Tibial nerve (tissue), 4 donors: ENCODE data around the gene MCF2L2. TPM values are rescaled to one million over a fixed set of nuclear protein-coding genes. Genes with fewer than 3 reads are reported as not detected.

Source experiments
- DNase-seq, 2 donors: peaks; one replicate each; pipeline ENCODE4 v3.0.0-alpha.2; 2019; ENCODE audit warnings: low spot score in 2 of 2
- H3K27ac ChIP-seq, 4 donors: fragments of 200-600 bp; sonication (generic) in 3 of 4; one replicate each; pipeline ENCODE4 v1.5.1; 2017 to 2019; ENCODE audit warnings: mild to moderate bottlenecking in 1 of 4
- H3K27me3 ChIP-seq, 2 donors: fragments of 200-600 bp; sonication (generic) in 1 of 2; one replicate each; pipeline versions ENCODE4 v1.5.1 to v1.6.0; 2017 to 2019
- H3K36me3 ChIP-seq, 3 donors: fragments of 200-600 bp; sonication (generic); one replicate each; pipeline ENCODE4 v1.5.1; 2018 to 2019
- H3K4me1 ChIP-seq, 4 donors: fragments of 200-600 bp; sonication (generic) in 3 of 4; one replicate each; pipeline ENCODE4 v1.5.1; 2017 to 2019
- H3K4me3 ChIP-seq, 4 donors: fragments of 200-600 bp; sonication (generic) in 3 of 4; one replicate each; pipeline ENCODE4 v1.5.1; 2017 to 2019; ENCODE audit warnings: mild to moderate bottlenecking in 1 of 4, moderate library complexity in 1 of 4
- H3K9me3 ChIP-seq, 4 donors: fragments of 200-600 bp; sonication (generic) in 3 of 4; one replicate each; pipeline ENCODE4 v1.5.1; 2017 to 2019
- EP300 ChIP-seq, 2 donors: sonication (generic); formaldehyde crosslinking; IDR thresholded peaks; one replicate each; pipeline ENCODE4 v1.6.1; 2017; ENCODE audit warnings: antibody characterized with exemption in 2 of 2, mild to moderate bottlenecking in 1 of 2
- POLR2A ChIP-seq, 2 donors: fragments of 450-650 bp; IDR thresholded peaks; one replicate each; pipeline ENCODE4 v1.6.1; 2017; ENCODE audit warnings: antibody characterized with exemption in 2 of 2, mild to moderate bottlenecking in 2 of 2, moderate library complexity in 2 of 2
- WGBS, 2 donors: methylation state at CpG; one replicate each; pipeline ENCODE4 v1.1.5; 2018; 5-methylcytosine and 5-hydroxymethylcytosine counted together
- total RNA-seq, 4 donors: library from RNA; depleted of rRNA; stranded (reverse); fragments of >200 nt; gene quantifications; one replicate each; pipeline ENCODE4 v1.1.0, GENCODE V29; 2016
- TF ChIP-seq, protein P1 (sequence below), 5 experiments: fragments of 200-600 bp in 3 of 5; fragments of 450-650 bp in 2 of 5; sonication (generic) in 3 of 5; IDR thresholded peaks; one replicate each; pipeline ENCODE4 v1.5.1; 2016 to 2019; ENCODE audit warnings: antibody characterized with exemption in 5 of 5, mild to moderate bottlenecking in 3 of 5, moderate library complexity in 2 of 5

Gene MCF2L2
- total RNA-seq, 4 donors from 2014 or later = 0.90 to 24.9 (median 1.8) TPM

DNA sequence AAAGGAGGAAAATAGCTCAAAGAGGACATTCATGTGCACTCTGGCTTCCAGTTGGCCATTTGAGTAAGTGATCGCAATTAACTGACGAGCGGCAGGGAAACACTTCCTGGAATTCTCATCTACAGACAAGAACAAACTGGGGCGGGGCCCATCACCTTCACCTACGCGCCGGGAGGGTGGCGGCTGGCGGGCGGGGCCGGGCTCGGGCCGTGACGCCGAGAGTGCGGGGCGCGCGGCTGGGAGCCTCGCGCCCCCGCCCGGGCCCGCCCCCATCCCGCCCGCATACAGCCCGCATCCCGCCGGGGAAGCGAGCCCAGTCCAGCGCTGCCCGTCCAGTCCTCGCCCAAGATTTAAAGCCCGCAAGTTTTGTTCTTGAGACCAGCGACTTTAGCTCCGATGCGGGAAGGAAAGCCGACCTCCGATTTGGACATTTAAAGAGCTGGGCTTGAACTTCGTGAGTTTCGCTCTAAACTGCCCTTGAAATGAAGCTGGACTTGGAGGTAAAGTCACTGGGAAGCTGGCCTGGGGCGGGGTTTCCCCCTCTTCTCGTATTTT is 175.4 kb downstream of the MCF2L2 start, which contains the start of gene B3GNT5:
Gene B3GNT5, plus strand, starts transcription at position 281 of the 555 bp plus-strand sequence. CDS start 16,546 bp downstream, outside the sequence.
- Histone ChIP-seq H3K4me1 (peaks cover 0 to 15% (median 1%) of the 10 kb centered on the region in 4 donors), H3K9me3 (no peaks in the 10 kb centered on the region), H3K27me3 (no peaks in the 10 kb centered on the region), H3K36me3 (no peaks in the 10 kb centered on the region), H3K27ac (peak within 1 kb of the TSS; percentile 86 to 98 (median 95)), H3K4me3 (peak within 1 kb of the TSS; percentile 56 to 72 (median 70))
- TF ChIP-seq, protein P1, sequence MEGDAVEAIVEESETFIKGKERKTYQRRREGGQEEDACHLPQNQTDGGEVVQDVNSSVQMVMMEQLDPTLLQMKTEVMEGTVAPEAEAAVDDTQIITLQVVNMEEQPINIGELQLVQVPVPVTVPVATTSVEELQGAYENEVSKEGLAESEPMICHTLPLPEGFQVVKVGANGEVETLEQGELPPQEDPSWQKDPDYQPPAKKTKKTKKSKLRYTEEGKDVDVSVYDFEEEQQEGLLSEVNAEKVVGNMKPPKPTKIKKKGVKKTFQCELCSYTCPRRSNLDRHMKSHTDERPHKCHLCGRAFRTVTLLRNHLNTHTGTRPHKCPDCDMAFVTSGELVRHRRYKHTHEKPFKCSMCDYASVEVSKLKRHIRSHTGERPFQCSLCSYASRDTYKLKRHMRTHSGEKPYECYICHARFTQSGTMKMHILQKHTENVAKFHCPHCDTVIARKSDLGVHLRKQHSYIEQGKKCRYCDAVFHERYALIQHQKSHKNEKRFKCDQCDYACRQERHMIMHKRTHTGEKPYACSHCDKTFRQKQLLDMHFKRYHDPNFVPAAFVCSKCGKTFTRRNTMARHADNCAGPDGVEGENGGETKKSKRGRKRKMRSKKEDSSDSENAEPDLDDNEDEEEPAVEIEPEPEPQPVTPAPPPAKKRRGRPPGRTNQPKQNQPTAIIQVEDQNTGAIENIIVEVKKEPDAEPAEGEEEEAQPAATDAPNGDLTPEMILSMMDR (IDR thresholded peaks at IDR 0.05) = no peak
- TF ChIP-seq EP300 (IDR thresholded peaks at IDR 0.05) (no peak), POLR2A (IDR thresholded peaks at IDR 0.05) (no peak)
- WGBS, 2 donors = 0 to 1% methylated on average over 16 to 24 of the region's 43 CpGs
- peak in 1 of 2 donors; percentile 33 for DNase-seq

DNA sequence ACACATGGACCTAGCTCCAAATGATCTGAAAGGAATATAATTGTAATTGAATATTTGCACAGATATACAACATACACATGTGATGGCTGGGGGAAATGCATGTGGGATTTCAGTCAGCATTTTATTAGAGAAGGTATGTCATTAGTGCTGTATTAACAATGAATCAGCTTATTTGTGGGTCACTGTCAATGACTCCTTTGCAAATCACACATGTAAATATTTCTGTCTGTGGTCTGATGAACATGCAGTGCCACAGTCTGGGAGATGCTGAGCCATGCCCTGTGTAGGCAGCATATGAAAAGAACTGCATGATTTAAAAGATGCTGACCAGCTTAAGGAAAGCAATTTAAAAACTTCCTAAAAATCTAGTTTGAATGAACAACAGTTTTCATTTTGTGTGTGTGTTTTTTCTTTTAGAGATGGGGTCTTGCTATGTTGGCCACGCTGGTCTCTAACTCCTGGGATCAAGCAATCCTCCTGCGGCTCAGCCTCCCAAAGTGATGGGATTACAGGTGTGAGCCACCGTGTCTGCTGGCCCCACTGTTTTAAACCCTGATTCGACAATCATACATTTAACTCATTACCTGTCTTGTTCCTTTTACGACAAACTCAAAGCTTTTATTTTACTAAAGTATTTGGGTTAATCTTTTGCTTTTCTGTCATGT is 176.2 kb downstream of the MCF2L2 start:
- H3K27ac ChIP-seq = peak overlapping the region; percentile 86 to 98 (median 95)
- H3K4me1 ChIP-seq = peaks cover 0 to 11% (median 0%) of the 10 kb centered on the region in 4 donors
- no peaks in the 10 kb centered on the region for H3K27me3 ChIP-seq
- H3K4me3 ChIP-seq = peak overlapping the region in 2 of 4 donors; percentile 72
- H3K9me3 ChIP-seq = no peaks in the 10 kb centered on the region
- 90 to 92% methylated on average over 5 of the region's 5 CpGs for WGBS, 2 donors
- DNase-seq = no peak
- TF ChIP-seq POLR2A (IDR thresholded peaks at IDR 0.05) = no peak
- TF ChIP-seq EP300 (IDR thresholded peaks at IDR 0.05) = no peak
- TF ChIP-seq, protein P1 (IDR thresholded peaks at IDR 0.05) = no peak
- H3K36me3 ChIP-seq = no peaks in the 10 kb centered on the region

DNA sequence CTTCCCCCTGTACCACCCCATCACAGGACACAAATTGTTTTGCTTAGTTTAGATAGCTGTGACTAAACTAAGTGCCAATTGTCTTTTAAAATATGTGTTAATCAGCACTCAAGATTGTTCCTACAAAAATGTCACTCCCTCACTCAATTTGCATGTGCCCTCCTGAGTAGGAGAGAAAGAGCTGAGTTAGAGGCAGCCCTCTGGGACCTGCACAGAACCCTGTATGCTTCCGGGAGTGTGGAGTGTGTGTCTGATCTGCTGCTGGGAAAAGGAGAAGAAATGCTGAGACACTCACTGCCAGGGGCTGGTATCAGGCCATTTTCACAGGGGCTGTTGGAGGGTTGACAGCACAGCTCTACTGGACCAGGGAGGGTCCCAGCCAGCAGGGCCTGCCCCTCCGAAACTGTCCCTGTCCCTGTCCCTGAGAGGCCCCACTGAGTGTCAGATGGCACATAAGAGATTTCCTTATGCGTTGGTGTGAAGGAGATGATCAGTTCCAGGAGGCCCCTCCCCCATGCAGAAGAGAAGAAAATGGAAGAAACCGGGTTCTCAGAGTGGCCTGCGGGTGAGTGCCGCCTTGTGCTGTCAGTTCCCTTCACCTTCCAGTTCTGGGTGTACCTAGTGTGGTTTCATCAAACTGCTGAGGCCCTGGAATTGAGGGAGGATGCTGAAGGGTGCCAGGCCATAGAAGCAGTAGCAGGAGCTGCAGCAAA is 179.3 kb downstream of the MCF2L2 start:
- Histone ChIP-seq H3K9me3 (no peaks in the 10 kb centered on the region), H3K27me3 (no peaks in the 10 kb centered on the region), H3K4me1 (peaks cover 0 to 8% (median 0%) of the 10 kb centered on the region in 4 donors), H3K27ac (no peak overlapping the region), H3K36me3 (no peaks in the 10 kb centered on the region), H3K4me3 (no peak overlapping the region)
- no peak for TF ChIP-seq POLR2A (IDR thresholded peaks at IDR 0.05)
- TF ChIP-seq, protein P1 (IDR thresholded peaks at IDR 0.05) = no peak
- TF ChIP-seq EP300 (IDR thresholded peaks at IDR 0.05) = no peak
- DNase-seq = no peak
- 69 to 82% methylated on average over 5 to 6 of the region's 6 CpGs for WGBS, 2 donors

DNA sequence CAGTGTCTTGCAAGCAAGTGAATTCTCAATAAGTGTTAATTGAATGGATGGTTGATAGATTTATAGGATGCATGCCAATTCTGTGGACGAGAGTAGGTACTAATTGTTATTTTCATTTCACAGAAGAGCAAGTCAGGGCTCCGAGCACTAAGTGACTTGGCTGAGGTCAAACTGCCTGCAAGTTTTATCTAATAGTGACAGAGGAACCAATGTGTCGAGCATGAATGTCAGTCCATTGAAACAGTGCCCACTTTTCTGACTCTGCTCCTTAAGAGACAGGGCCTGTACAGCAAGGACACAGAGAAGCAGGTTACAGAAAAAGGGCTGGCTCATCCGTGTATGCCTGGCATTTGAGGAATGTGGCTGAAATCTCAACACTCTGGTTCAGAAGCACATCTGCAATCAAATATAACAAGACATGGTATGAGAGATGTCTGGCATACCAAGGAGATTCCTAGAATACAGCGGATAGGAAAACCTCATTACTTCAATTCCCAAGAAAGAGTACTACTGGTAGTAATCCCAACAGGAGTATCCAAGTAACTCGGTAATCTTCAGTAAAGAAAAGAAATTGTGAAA is 181.3 kb downstream of the MCF2L2 start:
- DNase-seq = no peak
- Histone ChIP-seq H3K36me3 (no peaks in the 10 kb centered on the region), H3K27ac (no peak overlapping the region), H3K9me3 (peaks cover 0 to 9% (median 0%) of the 10 kb centered on the region in 4 donors), H3K4me1 (peaks cover 0 to under 1% (median 0%) of the 10 kb centered on the region in 4 donors), H3K4me3 (no peak overlapping the region), H3K27me3 (no peaks in the 10 kb centered on the region)
- 65 to 68% methylated on average over 6 of the region's 6 CpGs for WGBS, 2 donors
- TF ChIP-seq, protein P1 (IDR thresholded peaks at IDR 0.05) = no peak
- TF ChIP-seq POLR2A (IDR thresholded peaks at IDR 0.05) = no peak
- TF ChIP-seq EP300 (IDR thresholded peaks at IDR 0.05) = no peak
